Stimulated activated CD8-positive, alpha-beta memory T cell treated with anti-CD3 and anti-CD28 coated beads, Interleukin-4, amount 100 ng/mL, for 48 hours (primary cell): ENCODE results near the gene UBE2J1.

Experiments
- DNase-seq: peaks from one replicate; pipeline ENCODE4 v3.0.0-alpha.2; 2020

UBE2J1 gene

DNA sequence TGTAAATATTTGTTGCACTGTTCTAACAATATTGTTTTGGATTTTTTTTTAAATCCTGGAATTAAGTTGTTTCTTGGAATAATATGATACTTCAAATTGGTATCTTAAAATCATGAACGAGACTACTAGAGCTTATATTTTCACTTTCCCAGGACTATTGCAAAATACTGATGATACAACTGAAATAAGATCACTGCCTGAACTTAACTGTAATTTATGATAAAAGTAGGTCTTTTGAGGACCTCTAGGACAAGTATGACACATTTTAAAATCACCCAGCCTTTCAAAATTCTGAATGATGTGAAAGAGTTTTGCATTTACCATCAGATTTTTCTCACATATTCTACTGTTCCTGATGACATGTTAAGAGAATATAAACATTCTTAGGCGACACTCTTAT, 8.6 kb upstream of the UBE2J1 start:
- DNase-seq, result no peak

DNA sequence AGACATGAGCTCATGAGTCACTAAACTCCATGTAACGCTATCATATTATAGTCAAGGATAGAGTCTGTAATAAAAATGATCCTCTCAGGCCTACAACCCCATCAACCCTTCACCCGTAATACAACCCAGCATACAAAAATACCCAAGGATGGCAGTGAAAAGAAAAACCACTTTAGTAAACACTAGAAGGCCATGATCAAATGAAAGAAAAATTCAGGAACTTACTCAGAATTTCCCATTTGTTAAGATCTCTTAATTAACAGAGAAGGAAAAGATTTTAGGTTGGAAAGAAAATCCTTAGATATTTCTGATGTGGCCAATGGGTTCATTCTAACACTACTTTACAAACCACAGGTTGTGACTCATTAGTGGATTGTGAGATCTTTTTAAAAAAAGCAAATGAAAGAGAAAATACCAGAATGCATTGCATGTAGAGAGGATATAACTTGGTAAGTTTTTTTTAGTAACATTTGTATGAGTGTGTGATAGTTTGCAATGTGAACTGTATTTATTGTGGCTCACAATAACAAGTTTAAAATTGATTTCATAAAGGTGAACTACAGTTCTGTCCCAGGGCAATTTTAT, 8.0 kb upstream of the UBE2J1 start:
- DNase-seq, result no peak

DNA sequence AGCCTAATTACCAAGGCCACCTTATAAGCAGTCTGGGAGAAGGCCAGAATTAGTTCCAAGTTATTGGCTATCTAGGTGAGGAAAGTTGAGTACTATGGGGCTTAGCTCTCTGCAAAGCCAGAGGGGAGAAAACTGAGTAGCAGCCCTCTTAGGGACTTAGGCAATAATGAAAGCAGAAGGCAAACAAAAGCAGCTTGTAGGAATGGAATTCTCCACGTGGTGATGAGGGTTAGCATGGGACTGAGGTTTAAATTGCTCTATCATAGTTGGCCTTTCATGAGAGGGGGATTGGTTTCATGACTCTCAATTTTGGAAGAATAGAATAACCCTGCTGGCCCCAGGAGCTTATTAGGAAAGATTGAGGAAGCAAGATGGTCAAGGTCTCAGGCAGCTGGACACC, 7.0 kb upstream of the UBE2J1 start:
- DNase-seq, result no peak

DNA sequence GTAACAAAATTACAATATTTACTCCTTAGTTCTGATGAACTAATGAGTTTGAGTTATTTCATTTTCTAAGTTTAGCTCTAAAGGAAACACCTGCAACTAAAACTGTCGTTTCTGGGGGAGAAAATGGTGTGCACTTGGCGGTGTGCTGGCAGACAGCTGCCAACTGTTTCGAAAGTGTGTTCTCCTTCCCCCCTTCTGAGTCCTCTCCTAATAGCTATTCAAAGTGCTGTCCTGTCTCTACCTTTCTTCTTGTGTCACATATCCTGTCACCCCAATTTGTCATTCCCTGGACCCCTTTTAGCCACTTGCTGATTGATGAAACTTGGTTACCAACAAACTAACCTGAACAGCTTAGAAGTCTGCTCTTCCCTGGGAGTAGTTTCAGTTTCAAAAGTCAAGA, 4.9 kb upstream of the UBE2J1 start:
- no peak for DNase-seq

DNA sequence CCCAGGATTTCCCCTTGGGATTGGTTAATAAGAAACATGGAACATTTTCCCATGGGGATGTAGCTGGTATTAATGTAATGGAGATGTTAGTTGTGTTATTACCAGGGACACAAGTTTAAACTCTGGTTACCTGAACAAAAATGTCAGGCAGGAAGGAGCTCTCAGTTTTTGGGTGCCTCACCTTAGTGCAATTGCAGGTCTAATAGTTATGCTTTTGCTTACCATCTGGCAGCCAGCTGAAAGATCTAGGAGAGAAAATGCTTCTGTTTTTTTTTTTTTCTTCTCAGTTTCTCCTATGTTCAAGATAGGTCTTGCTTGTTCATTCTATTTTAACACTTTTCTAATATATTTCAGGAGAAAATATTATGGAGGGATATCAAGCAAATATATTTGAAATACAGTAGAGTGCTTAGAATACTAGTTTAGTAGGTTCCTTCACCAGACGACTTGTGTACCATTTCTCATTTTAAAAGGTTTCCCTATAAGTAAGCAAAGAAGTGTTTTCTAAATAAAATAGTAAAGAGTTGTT, 4.2 kb upstream of the UBE2J1 start:
- no peak for DNase-seq

DNA sequence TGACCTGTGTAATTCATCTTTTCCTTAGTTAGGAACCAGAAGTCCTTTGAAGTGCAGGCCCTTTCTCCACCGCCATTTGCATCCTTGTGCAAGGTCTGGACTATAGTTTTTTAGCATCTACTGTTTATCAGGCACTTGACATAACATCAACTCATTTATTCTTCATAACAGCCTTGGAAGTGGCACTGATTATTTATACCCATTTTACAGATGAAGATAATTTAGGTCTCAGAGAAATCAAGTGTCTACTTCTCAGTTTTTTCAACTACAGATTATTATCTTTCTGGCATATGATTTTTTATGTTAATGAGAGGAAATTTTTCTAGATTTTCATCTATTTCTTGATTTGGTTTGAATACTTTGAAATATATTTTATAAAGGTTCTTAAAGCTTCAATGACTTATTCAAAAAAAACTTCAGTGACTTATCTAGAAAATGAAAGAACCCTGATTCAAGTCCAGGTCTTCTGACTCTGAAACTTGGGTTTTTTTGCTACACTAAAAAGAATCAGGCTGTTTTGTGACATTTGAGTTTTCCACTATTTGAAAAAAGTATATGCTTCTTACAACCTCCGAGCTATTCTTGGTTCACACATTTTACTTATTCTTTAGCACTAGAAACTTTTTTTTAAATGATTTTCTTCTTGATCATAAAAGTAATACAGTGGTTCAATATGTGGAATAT, 3.1 kb upstream of the UBE2J1 start:
- no peak for DNase-seq

DNA sequence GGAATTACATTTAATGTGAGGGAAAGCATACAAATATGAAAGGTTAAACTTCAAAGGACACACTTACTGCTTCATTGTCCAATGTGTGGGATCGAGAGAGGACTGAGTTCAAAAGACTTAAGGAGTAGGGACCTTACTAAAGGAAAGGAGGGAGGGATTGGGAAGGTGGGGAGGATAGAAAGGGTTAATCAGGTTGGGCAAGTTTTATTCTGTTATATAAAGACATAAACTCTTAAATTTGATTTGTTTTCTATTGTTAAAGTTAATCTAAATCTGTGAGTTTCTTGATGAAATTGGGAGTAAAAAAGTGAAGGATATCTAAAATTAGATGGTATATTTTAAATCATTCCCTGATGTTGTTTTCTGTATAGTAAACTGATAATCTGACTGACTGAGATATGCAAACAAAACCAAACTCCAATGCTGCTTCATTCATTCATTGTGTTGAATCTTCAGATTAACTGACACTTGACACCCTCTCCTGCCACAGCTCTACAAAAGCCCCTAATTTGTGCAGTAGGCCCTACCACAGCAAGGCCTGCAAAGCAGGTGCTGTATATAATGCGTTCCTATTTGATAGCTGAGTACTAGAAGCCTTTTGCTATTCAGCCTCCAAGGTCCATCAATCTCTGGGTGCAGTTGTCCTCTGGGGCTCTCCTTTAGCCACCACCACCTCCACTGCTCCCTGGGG, 1.3 kb upstream of the UBE2J1 start:
- DNase-seq, result no peak

DNA sequence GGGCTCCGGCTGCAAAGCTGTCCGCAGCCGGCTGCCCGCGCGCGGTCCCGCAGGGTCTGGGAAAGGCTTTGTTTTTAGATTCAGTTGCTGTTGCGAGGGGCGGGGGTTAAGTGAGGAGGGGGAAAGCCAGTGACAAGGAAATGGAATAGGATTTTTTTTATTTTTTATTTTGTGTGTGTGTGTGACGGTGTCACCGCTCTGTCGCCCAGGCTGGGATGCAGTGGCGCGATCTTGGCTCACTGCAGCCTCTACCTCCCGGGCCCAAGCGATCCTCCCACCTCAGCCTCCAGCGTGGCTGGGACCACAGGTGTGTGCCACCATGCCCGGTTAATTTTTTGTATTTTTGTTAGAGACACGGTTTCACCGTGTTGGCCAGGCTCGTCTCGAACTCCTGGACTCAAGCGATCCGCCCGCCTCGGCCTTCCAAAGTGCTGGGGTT, 615 bp upstream of the UBE2J1 start:
- DNase-seq, result no peak

DNA sequence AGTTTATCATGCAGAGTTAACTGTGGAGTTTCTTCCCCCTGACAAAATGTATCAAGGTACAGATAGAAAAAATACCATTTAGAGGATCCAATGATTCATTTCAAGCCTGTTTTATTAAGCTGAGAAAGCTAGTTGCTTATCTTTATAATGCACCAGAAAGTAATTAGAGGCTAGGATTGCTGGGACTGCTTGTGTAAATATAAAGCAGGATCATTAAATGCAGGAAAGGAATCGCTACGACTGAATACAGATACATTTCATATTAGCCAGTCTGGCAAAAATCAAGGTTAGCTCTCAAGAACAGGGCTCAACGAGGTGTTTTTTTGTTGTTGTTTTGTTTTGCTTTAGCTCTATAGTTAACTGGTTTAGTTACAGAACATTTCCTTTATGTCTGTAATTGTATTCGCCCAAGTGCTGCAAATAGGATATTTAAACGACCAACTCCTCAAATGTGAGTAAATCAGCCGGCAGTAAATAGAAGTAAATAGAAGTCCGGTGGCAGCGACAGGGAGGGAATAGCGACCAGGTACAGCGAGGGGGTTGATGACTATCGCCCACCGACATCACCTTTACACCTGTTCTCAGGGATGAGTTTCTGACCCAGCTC, 748 bp downstream of the UBE2J1 start:
- no peak for DNase-seq

DNA sequence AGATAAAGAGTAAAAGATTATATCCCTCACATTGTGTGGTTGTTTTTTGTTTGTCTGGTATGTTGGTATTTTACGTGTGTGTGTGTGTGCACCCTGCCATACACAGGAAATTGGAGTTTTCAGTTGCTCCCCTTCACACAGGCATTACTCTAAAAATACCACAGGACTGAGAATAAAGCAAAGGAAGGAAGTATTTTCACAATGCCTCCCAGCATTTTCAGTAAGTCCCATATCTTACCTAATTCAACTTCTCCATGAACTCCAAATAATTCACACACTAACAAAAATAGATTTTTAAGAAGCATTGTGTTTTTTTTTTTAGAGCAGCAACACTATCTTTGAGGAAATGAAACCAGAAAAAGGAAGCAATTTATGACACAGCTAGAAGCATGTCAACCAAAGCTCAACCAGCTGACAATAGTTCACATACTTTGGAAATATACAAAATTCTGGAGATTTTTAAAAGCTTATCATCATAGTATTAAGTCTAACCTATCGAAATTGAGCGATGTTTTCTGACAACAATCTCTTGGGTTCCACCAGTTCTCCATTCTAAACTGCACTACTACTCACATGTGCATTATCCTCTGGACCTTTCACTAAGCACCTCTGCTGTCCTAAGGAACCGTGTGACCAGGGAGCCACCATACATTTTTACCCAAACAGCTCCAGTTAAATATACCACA, 2.1 kb downstream of the UBE2J1 start:
- DNase-seq, result no peak

DNA sequence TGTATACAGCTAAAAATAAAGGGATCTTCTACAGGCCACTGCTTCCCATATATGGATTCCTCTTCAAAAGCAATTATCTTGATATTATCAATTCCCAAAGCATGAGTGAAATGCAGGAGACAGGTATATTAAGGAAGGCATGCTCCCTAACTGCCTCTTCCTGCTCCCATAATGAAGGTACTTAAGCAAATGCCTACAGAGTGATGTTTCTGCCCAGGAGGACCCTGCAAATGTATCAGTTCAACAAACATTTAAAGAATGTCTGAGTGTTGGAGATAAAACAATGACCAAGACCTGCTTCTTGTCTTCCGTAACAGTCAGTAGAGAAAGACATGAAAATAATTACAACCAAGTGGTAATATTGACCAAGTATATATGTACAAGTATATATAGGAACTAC, 4.2 kb downstream of the UBE2J1 start:
- DNase-seq, result no peak

DNA sequence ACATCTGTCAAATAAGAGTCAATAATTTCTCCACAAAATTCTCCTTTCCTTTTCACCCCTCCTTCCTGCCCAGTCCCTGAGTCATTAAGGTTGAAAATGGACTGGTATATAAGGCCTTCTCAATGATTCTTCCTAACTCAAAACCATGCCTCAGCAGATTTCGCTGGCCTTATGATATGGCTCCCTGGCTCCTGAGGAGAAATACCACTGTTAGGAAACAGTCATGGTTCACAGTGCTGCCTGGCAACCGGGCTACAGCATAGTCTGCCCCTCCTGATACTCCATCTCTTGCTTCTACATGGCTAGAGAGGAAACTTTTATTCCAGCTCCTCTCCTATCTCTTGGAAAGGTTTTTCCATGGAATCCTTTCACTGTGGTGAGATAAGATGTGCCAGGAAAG, 4.7 kb downstream of the UBE2J1 start:
- no peak for DNase-seq

DNA sequence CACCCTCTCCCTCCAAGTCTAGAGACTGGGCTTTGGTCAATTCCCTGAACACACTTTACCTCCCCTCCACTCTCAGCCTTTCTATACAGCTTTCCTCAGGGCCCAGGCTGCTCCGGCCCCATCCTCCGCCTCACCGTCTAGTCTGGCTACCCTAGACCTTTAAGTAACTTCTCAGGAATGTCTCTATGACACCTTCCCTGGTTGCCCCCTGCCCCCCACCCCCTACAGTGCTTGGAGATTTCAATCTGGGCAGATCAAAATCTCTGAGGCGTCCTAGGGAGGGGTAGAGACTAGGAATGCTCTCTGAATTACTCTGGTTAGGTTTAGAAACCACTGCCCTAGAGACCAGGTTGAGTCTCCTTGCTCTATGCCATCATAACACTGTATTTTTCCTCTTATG, 6.1 kb downstream of the UBE2J1 start:
- no peak for DNase-seq

DNA sequence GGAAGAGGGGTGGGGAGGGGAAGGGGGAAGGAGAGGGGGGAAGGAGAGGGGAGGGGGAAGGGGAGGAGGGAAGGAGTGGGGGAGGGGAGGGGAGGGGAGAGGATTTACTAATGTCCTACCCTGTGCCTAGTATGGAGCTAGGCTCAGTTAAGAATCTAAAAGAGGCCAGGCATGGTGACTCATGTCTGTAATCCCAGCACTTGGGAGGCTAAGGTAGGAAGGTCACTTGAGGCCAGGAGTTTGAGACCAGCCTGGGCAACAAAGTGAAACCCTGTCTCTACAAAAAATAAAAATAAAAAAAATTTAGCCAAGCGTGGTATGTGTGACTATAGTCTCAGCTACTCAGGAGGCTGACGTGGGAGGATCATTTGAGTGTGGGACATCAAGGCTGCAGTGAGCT, 13.0 kb downstream of the UBE2J1 start:
- no peak for DNase-seq

DNA sequence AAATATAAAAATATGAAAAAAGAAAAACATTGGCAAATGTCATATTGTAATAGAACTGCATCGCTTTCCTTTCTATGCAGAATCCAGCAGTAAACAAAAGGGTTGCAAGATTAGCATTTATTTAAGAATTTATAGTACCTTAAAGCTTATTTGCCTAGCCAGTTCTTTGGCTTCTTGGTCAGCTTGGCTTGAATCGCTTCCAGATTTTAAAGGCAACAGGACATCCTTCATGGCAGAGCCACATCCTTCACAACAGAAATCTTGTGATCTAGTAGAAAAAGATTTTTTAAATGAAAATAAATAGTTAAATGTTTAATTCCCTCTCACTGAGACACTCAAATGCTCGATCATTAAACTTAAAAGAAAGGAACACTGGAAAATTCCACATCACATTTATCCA, 17.4 kb downstream of the UBE2J1 start:
- DNase-seq, result no peak

DNA sequence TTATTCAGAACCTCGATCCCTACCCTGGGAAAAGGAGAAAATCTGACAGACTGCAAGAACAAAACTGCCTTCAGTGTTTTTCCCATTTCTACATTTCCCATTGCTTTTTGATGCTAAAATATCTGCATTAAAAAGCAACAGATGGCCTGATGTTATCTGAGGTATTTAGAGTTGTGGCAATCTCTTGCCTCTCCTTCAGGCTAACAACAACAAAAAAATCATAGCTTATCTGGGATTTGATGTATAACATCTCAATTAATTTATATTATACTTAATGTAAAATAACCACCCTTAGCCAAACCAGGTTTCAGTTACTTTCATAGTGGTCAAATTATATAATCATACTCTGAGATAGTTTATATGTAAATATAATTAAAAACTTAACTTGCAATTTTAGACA, 21.6 kb downstream of the UBE2J1 start:
- DNase-seq, result no peak

DNA sequence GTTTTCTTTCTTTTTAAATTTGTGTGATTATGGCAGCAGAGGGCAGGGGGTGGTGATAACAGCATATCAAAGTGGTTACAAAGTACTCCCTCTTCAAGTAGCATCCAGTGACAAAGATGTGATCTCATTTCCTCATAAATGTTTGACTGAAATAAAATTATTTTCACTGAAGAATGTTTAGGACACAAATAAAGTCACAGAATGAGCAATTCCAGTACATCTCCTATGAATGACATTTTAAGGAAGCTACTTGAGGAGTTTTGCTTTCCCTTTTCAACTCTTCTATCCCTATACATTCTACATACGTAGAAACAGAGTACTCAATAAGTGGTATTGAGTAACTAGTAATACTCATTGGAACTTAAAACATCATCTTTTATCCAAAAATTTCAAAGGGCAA, 23.5 kb downstream of the UBE2J1 start:
- DNase-seq, result no peak

DNA sequence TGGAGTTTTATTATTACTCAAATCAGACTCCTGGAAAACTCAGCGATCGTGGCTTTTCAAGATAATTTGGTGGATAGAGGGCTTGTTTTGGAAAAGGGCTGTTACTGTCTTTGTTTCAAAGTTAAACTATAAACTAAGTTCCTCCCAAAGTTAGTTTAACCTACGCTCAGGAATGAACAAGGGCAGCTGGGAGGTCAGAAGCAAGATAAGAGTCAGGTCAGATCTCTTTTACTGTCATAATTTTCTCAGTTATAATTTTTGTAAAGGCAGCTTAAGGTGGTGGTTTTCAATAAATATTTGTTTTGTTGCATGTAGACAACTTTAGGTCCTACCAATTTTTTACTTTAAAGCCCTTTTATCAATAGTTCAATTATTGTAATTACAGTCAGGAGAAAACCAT, 28.2 kb downstream of the UBE2J1 start:
- no peak for DNase-seq

DNA sequence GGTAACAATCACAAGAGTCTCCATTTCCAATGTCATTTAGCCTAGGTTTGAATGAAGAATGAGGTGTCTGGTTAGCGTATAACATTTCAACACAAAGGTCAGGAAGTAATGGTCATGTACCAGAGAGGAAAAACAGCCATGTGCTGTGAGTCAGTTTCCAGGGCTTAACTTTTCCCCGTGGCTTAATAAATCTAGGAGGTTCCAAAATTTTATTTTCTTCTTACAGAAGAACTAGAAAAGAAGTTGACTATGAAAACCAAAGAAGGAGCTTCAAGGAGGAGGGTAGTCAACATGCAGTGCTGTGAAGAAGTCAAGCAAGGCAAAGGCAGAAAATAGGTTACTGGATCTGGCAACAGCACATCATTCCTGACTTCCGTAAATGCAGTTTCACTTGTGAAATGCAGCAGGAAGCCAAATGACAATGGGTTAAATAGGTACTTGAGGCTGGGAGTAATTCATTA, 29.0 kb downstream of the UBE2J1 start:
- no peak for DNase-seq

DNA sequence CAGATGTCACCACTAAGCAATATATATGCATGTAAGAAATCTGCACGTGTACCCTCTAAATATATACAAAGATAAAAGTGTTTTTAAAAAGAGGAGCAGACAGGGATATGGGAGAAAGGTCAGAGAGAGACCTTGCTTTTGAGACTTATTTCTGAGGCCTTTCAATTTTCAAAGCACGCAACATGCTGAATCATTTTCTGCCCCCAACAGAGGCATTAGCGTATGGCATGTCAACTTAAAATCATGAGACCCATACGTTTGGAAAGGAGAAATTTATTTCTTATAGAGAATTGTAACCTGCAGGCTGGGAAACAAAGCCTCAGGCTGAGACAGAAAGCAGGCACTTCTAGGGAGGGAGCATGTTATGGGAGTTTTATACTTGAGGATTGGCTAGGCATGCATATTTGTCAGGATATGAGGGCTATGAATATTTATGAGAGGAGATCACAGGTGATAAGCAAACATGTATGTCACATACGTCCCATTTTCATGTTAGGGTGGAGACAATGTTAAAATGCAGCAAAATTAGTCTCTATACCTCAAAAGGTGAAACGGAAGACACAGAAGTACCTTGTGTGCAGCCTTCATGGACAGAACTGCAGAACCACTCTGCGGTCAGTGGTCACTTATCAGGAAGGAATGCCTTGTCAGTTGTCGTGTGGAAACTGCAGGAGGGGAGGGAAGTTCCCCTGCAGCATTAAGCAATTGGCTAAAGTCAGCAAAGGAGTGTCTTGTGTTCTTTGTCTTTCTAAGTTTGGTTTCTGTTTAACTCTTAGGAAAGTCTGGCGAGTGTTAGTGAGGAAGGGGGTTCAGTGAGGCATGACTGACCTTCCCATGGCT, 31.2 kb downstream of the UBE2J1 start:
- no peak for DNase-seq

DNA sequence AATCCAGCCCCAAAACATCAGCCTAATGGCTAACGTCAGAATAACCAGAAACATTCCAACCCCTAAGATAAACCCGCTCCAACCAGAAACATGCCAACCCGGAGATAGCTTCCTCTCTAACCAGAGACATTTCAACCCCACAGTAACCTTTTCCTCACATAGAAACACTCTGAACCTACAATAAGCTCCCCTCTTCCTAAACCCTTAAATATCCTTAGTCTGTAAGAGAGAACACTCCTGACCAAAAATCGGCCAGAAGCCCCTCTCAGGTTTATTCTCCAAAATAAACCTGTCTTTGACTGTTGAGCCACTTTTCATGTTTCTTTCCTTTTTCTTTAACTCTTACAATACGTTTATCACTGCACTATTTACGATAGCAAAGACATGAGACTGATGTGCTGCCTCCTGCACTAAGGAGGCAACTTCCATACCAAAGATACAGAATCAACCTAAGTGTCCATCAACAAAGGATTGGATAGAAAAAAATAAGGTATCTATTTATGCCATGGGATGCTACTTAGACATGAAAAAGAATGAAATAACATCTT, 32.4 kb downstream of the UBE2J1 start:
- no peak for DNase-seq

DNA sequence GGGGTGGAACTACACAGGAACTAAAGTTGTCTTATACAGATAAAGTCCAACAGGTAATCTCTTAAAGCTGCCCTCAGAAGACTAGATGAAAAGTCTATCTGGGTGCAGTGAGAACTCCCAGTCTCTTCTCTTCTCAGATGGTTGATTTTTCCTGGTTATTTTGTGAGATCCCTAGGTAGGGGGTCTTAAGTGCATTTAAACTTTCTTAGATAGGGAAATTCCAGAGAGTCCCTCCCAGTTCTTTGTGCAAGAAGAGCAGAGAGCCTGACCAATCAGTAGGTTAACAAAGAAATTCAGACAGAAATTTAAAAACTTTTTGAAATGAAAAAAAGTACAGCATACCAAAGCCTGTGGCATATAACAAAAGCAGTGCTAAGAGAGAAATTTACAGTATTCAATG, 35.5 kb downstream of the UBE2J1 start:
- DNase-seq, result no peak
